Measurements from ENCODE around the gene SMAD9.

DNA sequence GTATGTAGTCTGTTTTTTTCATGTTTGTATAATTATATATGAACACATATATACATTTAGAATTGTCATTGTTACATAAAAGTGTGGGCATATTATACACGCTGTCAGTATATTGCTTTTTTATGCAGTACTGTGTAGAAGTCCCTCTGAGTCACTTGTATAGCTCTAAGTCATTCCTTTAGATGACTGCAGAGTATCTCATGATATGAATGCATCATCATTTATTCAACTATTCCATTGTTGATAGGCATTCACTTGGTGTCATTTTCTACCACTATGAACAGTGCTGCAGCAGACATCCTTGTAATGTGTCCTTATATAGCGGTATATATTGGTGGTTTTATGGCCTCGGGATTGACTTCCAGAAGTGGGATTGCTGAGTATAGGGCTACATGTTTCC is 85.7 kb downstream of the SMAD9 start:
- TF ChIP-seq EZH2phosphoT487 (IDR thresholded peaks at IDR 0.05; ENCODE audit: insufficient read depth, low read depth) (no peak), EZH2 (IDR thresholded peaks at IDR 0.05; ENCODE audit: insufficient read depth, poor library complexity, severe bottlenecking) (no peak)

Measured in GM23248 (cell line).